Loucy (cell line): Measurements from ENCODE around the gene RNF183.

Experiments used
- H2AFZ ChIP-seq: fragments of 200-600 bp; sonication (generic); 2 replicates; pipeline ENCODE4 v1.6.0; 2016; ENCODE audit warnings: antibody characterized with exemption, mild to moderate bottlenecking, low read length, moderate library complexity
- H3F3A ChIP-seq: fragments of 200-600 bp; 2 replicates; pipeline ENCODE4 v1.6.0; 2016; ENCODE audit warnings: antibody characterized with exemption, low read depth, mild to moderate bottlenecking
- H3K27me3 ChIP-seq: fragments of 200-600 bp; sonication (generic); 2 replicates; pipeline ENCODE4 v1.6.1; 2014; ENCODE audit warnings: low read length, mild to moderate bottlenecking; ENCODE audit not compliant: insufficient read depth, poor library complexity, severe bottlenecking
- H3K36me3 ChIP-seq: fragments of 200-600 bp; sonication (generic); 2 replicates; pipeline ENCODE4 v1.6.1; 2016; ENCODE audit warnings: low read length; ENCODE audit not compliant: insufficient read depth
- H3K4me1 ChIP-seq: fragments of 200-600 bp; sonication (generic); 2 replicates; pipeline ENCODE4 v1.5.1; 2014; ENCODE audit warnings: low read length, mild to moderate bottlenecking; ENCODE audit not compliant: insufficient read depth, poor library complexity, severe bottlenecking
- H3K4me2 ChIP-seq: fragments of 200-600 bp; sonication (generic); 2 replicates; pipeline ENCODE4 v1.6.0; 2014; ENCODE audit warnings: antibody characterized with exemption, low read length, low read depth, mild to moderate bottlenecking; ENCODE audit not compliant: poor library complexity, severe bottlenecking
- H3K4me3 ChIP-seq: fragments of 200-600 bp; sonication (generic); 2 replicates; pipeline ENCODE4 v1.5.1; 2014; ENCODE audit warnings: low read length, mild to moderate bottlenecking, mixed read lengths; ENCODE audit not compliant: poor library complexity, severe bottlenecking
- H3K79me2 ChIP-seq: fragments of 200-600 bp; sonication (generic); 2 replicates; pipeline ENCODE4 v1.6.1; 2014; ENCODE audit warnings: low read length; ENCODE audit not compliant: insufficient read depth
- H3K9ac ChIP-seq: fragments of 200-600 bp; sonication (generic); 2 replicates; pipeline ENCODE4 v1.6.0; 2014; ENCODE audit warnings: mild to moderate bottlenecking, low read depth, low read length, moderate library complexity; ENCODE audit not compliant: poor library complexity, severe bottlenecking
- H3K9me2 ChIP-seq: fragments of 200-600 bp; sonication (generic); replicated peaks from 2 replicates; pipeline ENCODE4 v1.6.1; 2016; ENCODE audit warnings: low read depth, low read length, mixed read lengths
- H3K9me3 ChIP-seq: fragments of 200-600 bp; sonication (generic); 2 replicates; pipeline ENCODE4 v1.6.1; 2014; ENCODE audit warnings: mild to moderate bottlenecking, antibody characterized with exemption, low read length, low read depth; ENCODE audit not compliant: insufficient read depth
- H4K20me1 ChIP-seq: fragments of 200-600 bp; sonication (generic); 2 replicates; pipeline ENCODE4 v1.6.0; 2014; ENCODE audit warnings: antibody characterized with exemption, low read length, mild to moderate bottlenecking; ENCODE audit not compliant: insufficient read depth, poor library complexity, severe bottlenecking
- EZH2phosphoT487 ChIP-seq: fragments of 200-600 bp; IDR thresholded peaks from 2 replicates; pipeline ENCODE4 v1.6.1; 2018; ENCODE audit warnings: antibody characterized with exemption, mild to moderate bottlenecking, moderate library complexity, borderline replicate concordance
- TF ChIP-seq, protein P1 (sequence below): fragments of 200-600 bp; sonication (generic); conservative IDR thresholded peaks from 2 replicates; pipeline ENCODE4 v1.5.1; 2014; ENCODE audit warnings: mild to moderate bottlenecking, antibody characterized with exemption, low read length

The RNF183 gene

DNA sequence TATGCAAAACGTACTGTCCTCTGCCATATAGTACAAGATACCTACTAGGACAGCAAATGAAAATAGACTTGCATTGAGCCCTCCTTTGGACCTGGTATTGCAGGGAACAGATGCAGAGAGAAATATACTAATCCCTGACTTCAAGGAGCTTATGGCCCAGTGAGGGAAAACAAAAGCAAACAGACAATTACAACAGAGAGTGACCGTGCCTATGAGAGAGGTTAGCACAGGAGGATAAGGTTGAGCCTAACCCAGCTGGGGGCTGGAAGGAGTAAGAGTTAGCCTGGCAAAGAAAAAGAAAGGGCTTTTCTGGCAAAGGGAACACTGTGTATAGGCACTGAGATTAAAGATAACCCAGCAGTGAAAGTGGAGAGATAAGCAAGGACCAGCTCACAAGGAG, 33.3 kb downstream of the RNF183 start:
- Histone ChIP-seq H3K27me3 (no peaks in the 10 kb centered on the region), H3K4me3 (no peak overlapping the region), H3K4me2 (no peak overlapping the region), H3K9me2 (no peaks in the 10 kb centered on the region), H4K20me1 (peaks cover 9% of the 10 kb centered on the region), H3K79me2 (peaks cover 14% of the 10 kb centered on the region), H3K9ac (peak overlapping the region; percentile 15), H3F3A (0 out of 2 replicates have a peak, but pooled peaks cover 4% of the 10 kb centered on the region), H2AFZ (no peak overlapping the region), H3K4me1 (peaks cover 15% of the 10 kb centered on the region), H3K9me3 (no peaks in the 10 kb centered on the region), H3K36me3 (peaks cover 13% of the 10 kb centered on the region; the same call in 1 of the 2 replicates)
- TF ChIP-seq, protein P1, sequence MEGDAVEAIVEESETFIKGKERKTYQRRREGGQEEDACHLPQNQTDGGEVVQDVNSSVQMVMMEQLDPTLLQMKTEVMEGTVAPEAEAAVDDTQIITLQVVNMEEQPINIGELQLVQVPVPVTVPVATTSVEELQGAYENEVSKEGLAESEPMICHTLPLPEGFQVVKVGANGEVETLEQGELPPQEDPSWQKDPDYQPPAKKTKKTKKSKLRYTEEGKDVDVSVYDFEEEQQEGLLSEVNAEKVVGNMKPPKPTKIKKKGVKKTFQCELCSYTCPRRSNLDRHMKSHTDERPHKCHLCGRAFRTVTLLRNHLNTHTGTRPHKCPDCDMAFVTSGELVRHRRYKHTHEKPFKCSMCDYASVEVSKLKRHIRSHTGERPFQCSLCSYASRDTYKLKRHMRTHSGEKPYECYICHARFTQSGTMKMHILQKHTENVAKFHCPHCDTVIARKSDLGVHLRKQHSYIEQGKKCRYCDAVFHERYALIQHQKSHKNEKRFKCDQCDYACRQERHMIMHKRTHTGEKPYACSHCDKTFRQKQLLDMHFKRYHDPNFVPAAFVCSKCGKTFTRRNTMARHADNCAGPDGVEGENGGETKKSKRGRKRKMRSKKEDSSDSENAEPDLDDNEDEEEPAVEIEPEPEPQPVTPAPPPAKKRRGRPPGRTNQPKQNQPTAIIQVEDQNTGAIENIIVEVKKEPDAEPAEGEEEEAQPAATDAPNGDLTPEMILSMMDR: no peak
- no peak for TF ChIP-seq EZH2phosphoT487

DNA sequence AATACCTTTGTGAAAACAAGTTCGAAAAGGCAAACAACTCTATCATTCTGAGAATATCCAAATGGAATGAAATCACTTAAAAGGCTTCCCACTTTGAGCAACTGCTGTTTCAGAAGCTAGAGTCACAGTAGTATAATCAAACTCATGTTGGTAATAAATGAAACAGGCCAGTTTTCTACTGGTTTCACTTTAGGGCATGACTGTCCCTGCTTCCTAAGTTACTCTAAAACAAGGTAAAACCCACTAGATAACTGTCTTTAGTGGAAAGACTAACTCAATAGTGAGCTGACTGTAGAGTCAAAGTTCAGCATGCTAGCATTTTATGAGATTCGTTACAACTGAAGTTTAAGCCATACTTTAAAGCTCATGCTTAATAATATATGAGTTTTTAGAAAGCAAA, 33.8 kb downstream of the RNF183 start:
- Histone ChIP-seq H3K36me3 (peaks cover 13% of the 10 kb centered on the region; the same call in 1 of the 2 replicates), H3K79me2 (peaks cover 10% of the 10 kb centered on the region), H4K20me1 (peaks cover 7% of the 10 kb centered on the region), H3F3A (no peaks in the 10 kb centered on the region), H3K4me3 (no peak overlapping the region), H3K9ac (no peak overlapping the region), H3K4me1 (peaks cover 10% of the 10 kb centered on the region), H3K27me3 (no peaks in the 10 kb centered on the region), H3K4me2 (no peak overlapping the region), H3K9me3 (no peaks in the 10 kb centered on the region), H3K9me2 (no peaks in the 10 kb centered on the region), H2AFZ (no peak overlapping the region)
- TF ChIP-seq, protein P1: no peak
- no peak for TF ChIP-seq EZH2phosphoT487

DNA sequence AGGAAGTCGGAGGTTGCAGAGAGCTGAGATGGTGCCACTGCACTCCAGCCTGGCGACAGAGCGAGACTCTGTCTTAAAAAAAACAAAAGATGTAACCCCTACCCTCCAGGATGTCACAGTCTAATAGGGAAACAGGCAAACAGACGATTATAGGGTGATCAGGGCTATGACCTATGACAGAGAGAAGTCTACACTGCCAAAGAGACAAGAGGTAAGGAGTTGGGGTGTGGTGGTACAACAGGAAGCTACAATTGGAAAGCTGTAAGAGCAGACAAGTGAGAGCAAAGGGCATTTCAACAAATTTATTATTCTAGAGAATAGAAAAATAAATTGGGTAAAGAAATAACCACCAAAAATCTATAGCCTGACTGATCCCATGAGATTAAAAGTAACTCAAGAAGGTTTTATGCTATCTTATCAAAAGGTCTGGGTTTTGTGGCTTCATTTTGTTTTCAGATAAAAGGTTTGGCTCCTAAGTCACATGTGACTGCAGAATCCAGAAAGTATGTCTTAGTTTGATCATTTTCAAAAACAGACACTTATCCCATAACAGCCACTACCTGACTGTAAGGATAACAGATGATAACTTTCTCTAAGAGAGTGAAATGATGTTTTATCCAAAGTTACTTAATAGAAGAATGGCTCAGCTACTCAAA, 35.1 kb downstream of the RNF183 start:
- H2AFZ ChIP-seq: no peak overlapping the region
- no peak overlapping the region for H3K4me3 ChIP-seq
- H3K36me3 ChIP-seq: peaks cover 13% of the 10 kb centered on the region; the same call in 1 of the 2 replicates
- H3K4me1 ChIP-seq: peaks cover 4% of the 10 kb centered on the region
- no peak overlapping the region for H3K4me2 ChIP-seq
- H3K79me2 ChIP-seq: no peaks in the 10 kb centered on the region
- no peaks in the 10 kb centered on the region for H3K9me2 ChIP-seq
- no peaks in the 10 kb centered on the region for H3F3A ChIP-seq
- no peaks in the 10 kb centered on the region for H3K9me3 ChIP-seq
- H4K20me1 ChIP-seq: no peaks in the 10 kb centered on the region
- TF ChIP-seq, protein P1: no peak
- no peak for TF ChIP-seq EZH2phosphoT487
- no peak overlapping the region for H3K9ac ChIP-seq
- no peaks in the 10 kb centered on the region for H3K27me3 ChIP-seq
